PFSK-1 (cell line): ENCODE measurements around the gene PKN2.

Experiments used
- REST ChIP-seq, 2 experiments: IDR thresholded peaks; 2 replicates each; pipeline versions ENCODE4 v1.6.1 to v1.8.0; 2011 to 2012; ENCODE audit warnings: low read depth in 2 of 2, low read length in 2 of 2, control low read depth in 1 of 2, inconsistent platforms in 1 of 2, mild to moderate bottlenecking in 1 of 2, moderate library complexity in 1 of 2; ENCODE audit not compliant: insufficient read depth in 1 of 2
- TAF1 ChIP-seq: IDR thresholded peaks from 2 replicates; pipeline ENCODE4 v1.6.1; 2012; ENCODE audit warnings: low read length, control low read depth, borderline replicate concordance; ENCODE audit not compliant: insufficient read depth

GRCh38 chr1:88695781-88696180 is 11.7 kb downstream of the PKN2 start:
- no peak for TF ChIP-seq REST (IDR thresholded peaks at IDR 0.05; ENCODE audit: insufficient read depth in 1 of 2, low read depth in 2 of 2, low read length in 2 of 2)
- TF ChIP-seq TAF1 = no peak
